CD14-positive monocyte (primary cell): Measurements from ENCODE around the gene C17orf113. TPM values are rescaled to one million over a fixed set of nuclear protein-coding genes. Genes with fewer than 3 reads are reported as not detected.

Source experiments
- DNase-seq, 3 donors: peaks; one replicate each; pipeline ENCODE4 v3.0.0-alpha.2; 2011 to 2022
- H2AFZ ChIP-seq: 2 replicates; pipeline ENCODE4 v1.6.0; 2012; ENCODE audit warnings: mild to moderate bottlenecking, low read depth, low read length, inconsistent platforms; ENCODE audit not compliant: insufficient read depth, poor library complexity, severe bottlenecking
- H3K27ac ChIP-seq, 2 donors: 1 replicate in 1 of 2; 2 replicates in 1 of 2; pipeline ENCODE4 v1.5.1; 2012 to 2013; ENCODE audit warnings: low read length in 2 of 2, control low read depth in 1 of 2, inconsistent platforms in 1 of 2, low read depth in 1 of 2, mild to moderate bottlenecking in 1 of 2
- H3K27me3 ChIP-seq, 2 donors: one replicate each; pipeline versions ENCODE4 v1.6.0 to v1.6.1; 2011 to 2013; ENCODE audit warnings: low read length in 2 of 2; ENCODE audit not compliant: control insufficient read depth in 2 of 2, insufficient read depth in 2 of 2
- H3K36me3 ChIP-seq, 2 donors: replicated peaks in 1 of 2; 1 replicate in 1 of 2; 2 replicates in 1 of 2; pipeline versions ENCODE4 v1.5.1 to v1.6.1; 2012 to 2013; ENCODE audit warnings: low read length in 2 of 2, control low read depth in 1 of 2, inconsistent platforms in 1 of 2, mild to moderate bottlenecking in 1 of 2; ENCODE audit not compliant: insufficient read depth in 2 of 2, control insufficient read depth in 1 of 2
- H3K4me1 ChIP-seq, 2 donors: 1 replicate in 1 of 2; 2 replicates in 1 of 2; pipeline versions ENCODE4 v1.5.1 to v1.6.1; 2012 to 2013; ENCODE audit warnings: low read length in 2 of 2, control low read depth in 1 of 2, inconsistent platforms in 1 of 2, mild to moderate bottlenecking in 1 of 2, moderate library complexity in 1 of 2; ENCODE audit not compliant: insufficient read depth in 2 of 2, control insufficient read depth in 1 of 2
- H3K4me2 ChIP-seq: replicated peaks from 2 replicates; pipeline ENCODE3; 2012; ENCODE audit warnings: low read length, moderate library complexity, mild to moderate bottlenecking; ENCODE audit not compliant: poor library complexity, severe bottlenecking; ENCODE audit errors: extremely low read depth
- H3K4me3 ChIP-seq, 3 experiments: fragments of 200-600 bp in 1 of 3; sonication (generic) in 1 of 3; replicated peaks in 1 of 3; 1 replicate in 2 of 3; 2 replicates in 1 of 3; pipeline ENCODE4 v1.5.1; 2011 to 2013; ENCODE audit warnings: low read length in 3 of 3, mild to moderate bottlenecking in 3 of 3, control low read depth in 2 of 3, low read depth in 2 of 3, inconsistent platforms in 1 of 3, moderate library complexity in 1 of 3
- H3K79me2 ChIP-seq: 2 replicates; pipeline ENCODE4 v1.6.0; 2012; ENCODE audit warnings: mild to moderate bottlenecking, control low read depth, inconsistent platforms, low read length, moderate library complexity; ENCODE audit not compliant: insufficient read depth
- H3K9ac ChIP-seq: 2 replicates; pipeline ENCODE4 v1.6.0; 2017; ENCODE audit warnings: low read length, mild to moderate bottlenecking; ENCODE audit not compliant: insufficient read depth, poor library complexity, severe bottlenecking
- H3K9me3 ChIP-seq, 2 donors: replicated peaks in 1 of 2; 1 replicate in 1 of 2; 2 replicates in 1 of 2; pipeline versions ENCODE4 v1.5.1 to v1.6.1; 2012 to 2013; ENCODE audit warnings: low read length in 2 of 2, control low read depth in 1 of 2; ENCODE audit not compliant: control insufficient read depth in 1 of 2, insufficient read depth in 1 of 2
- H4K20me1 ChIP-seq: 2 replicates; pipeline ENCODE4 v1.6.0; 2012; ENCODE audit warnings: mild to moderate bottlenecking, low read length, control low read depth, moderate library complexity; ENCODE audit not compliant: insufficient read depth
- H3K27ac Mint-ChIP-seq, 7 donors: one replicate each; pipeline ENCODE4 v1.8.0; 2020; ENCODE audit warnings: mild to moderate bottlenecking in 7 of 7, mixed read lengths in 7 of 7, moderate library complexity in 6 of 7, inconsistent platforms in 2 of 7
- H3K27me3 Mint-ChIP-seq, 3 donors: one replicate each; pipeline ENCODE4 v1.8.0; 2021 to 2022; ENCODE audit warnings: low read depth in 3 of 3, mild to moderate bottlenecking in 3 of 3, mixed read lengths in 3 of 3, moderate library complexity in 3 of 3, inconsistent platforms in 1 of 3
- H3K36me3 Mint-ChIP-seq, 2 donors: one replicate each; pipeline ENCODE4 v1.8.0; 2020; ENCODE audit warnings: mixed read lengths in 2 of 2, inconsistent platforms in 1 of 2, mild to moderate bottlenecking in 1 of 2
- H3K4me1 Mint-ChIP-seq: one replicate; pipeline ENCODE4 v1.8.0; 2020; ENCODE audit warnings: mild to moderate bottlenecking, mixed read lengths
- H3K4me3 Mint-ChIP-seq, 2 donors: one replicate each; pipeline ENCODE4 v1.8.0; 2020; ENCODE audit warnings: mild to moderate bottlenecking in 2 of 2, mixed read lengths in 2 of 2, moderate library complexity in 1 of 2
- H3K9me3 Mint-ChIP-seq, 7 donors: one replicate each; pipeline ENCODE4 v1.8.0; 2020 to 2022; ENCODE audit warnings: mixed read lengths in 7 of 7, mild to moderate bottlenecking in 6 of 7, moderate library complexity in 6 of 7, inconsistent platforms in 2 of 7
- CTCF ChIP-seq: fragments of 200-600 bp; IDR thresholded peaks from one replicate; pipeline ENCODE4 v1.8.0; 2022; ENCODE audit warnings: antibody characterized with exemption, mild to moderate bottlenecking
- WGBS: methylation state at CpG from one replicate; pipeline ENCODE4 v1.1.5; 2013; ENCODE audit warnings: missing lambda C conversion rate; ENCODE audit not compliant: insufficient coverage; 5-methylcytosine and 5-hydroxymethylcytosine counted together
- intact Hi-C, 2 donors: fragments of 100-400 bp; cut with micrococcal nuclease; formaldehyde crosslinking; loops; one replicate each; pipeline versions ENCODE4 v1.15.0 to v1.15.1; 2023
- polyA plus RNA-seq, 3 donors: library from polyadenylated mRNA; depleted of rRNA in 1 of 3; unstranded in 2 of 3; stranded (reverse) in 1 of 3; fragments of 300-500 nt in 2 of 3; fragments of >200 nt in 1 of 3; fragmentation: Illumina TruSeq in 2 of 3; gene quantifications; 1 replicate in 2 of 3; 2 replicates in 1 of 3; pipeline ENCODE4 v1.2.3, GENCODE V29; 2012 to 2021

Gene C17orf113
- polyA plus RNA-seq, 3 donors = 0.20 to 0.52 (median 0.28) TPM

- Histone ChIP-seq H3K27ac (no peak overlapping the region), H3K4me2 (no peak overlapping the region), H2AFZ (no peak overlapping the region), H3K4me3 (no peak overlapping the region), H3K9me3 (no peaks in the 10 kb centered on the region), H3K4me1 (peaks cover 8 to 10% of the 10 kb centered on the region in 2 donors), H4K20me1 (no peaks in the 10 kb centered on the region), H3K79me2 (no peaks in the 10 kb centered on the region), H3K27me3 (peaks cover 3 to 13% of the 10 kb centered on the region in 2 donors), H3K9ac (no peak overlapping the region), H3K36me3 (no peaks in the 10 kb centered on the region)
- Mint-ChIP-seq H3K27ac (no peak overlapping the region), H3K36me3 (peaks cover 0 to 5% of the 10 kb centered on the region in 2 donors), H3K9me3 (peaks cover 0 to 4% (median 1%) of the 10 kb centered on the region in 7 donors), H3K4me3 (no peak overlapping the region), H3K4me1 (peaks cover 6% of the 10 kb centered on the region), H3K27me3 (peaks cover 17 to 19% (median 18%) of the 10 kb centered on the region in 3 donors)
- intact Hi-C loops = no loop called here
- no CpG with 5 or more reads among the region's 4 CpGs for WGBS
- DNase-seq = no peak
- no peak for TF ChIP-seq CTCF
Measured at GRCh38 chr17:42076797-42077559, 26.6 kb upstream of the C17orf113 start.

GRCh38 chr17:42075789-42076188, 25.4 kb upstream of the C17orf113 start:
- Mint-ChIP-seq H3K4me1 (peaks cover 10% of the 10 kb centered on the region), H3K9me3 (peaks cover 0 to 4% (median 1%) of the 10 kb centered on the region in 7 donors), H3K4me3 (no peak overlapping the region), H3K36me3 (peaks cover 0 to 5% of the 10 kb centered on the region in 2 donors), H3K27ac (no peak overlapping the region), H3K27me3 (peaks cover 28 to 31% (median 29%) of the 10 kb centered on the region in 3 donors)
- Histone ChIP-seq H3K4me3 (no peak overlapping the region), H3K9me3 (no peaks in the 10 kb centered on the region), H3K9ac (no peak overlapping the region), H3K79me2 (no peaks in the 10 kb centered on the region), H3K4me2 (no peak overlapping the region), H2AFZ (no peak overlapping the region), H3K27ac (no peak overlapping the region), H3K27me3 (peaks cover 4 to 25% of the 10 kb centered on the region in 2 donors), H3K36me3 (no peaks in the 10 kb centered on the region), H3K4me1 (peaks cover 11 to 15% of the 10 kb centered on the region in 2 donors), H4K20me1 (no peaks in the 10 kb centered on the region)
- DNase-seq = no peak
- intact Hi-C loops = no loop called here
- no peak for TF ChIP-seq CTCF
- WGBS = 80% methylated on average over 5 of the region's 6 CpGs
